GM12878 (cell line): Measurements from ENCODE around the gene TCOF1. TPM values are rescaled to one million over a fixed set of nuclear protein-coding genes. Genes with fewer than 3 reads are reported as not detected.

ENCODE experiments used
- ATAC-seq: fragments of 200-7000 bp; cut with Tn5 transposase; 3 replicates; pipeline ENCODE4 v1.9.1; 2020; ENCODE audit warnings: mild to moderate bottlenecking, moderate library complexity
- BruUV-seq: library from RNA; stranded (reverse); fragments of 400-500 nt; replicated peaks from 2 replicates; lab custom pipeline; 2021; lab: Mats Ljungman, UMichigan
- CTCF ChIA-PET: fragments of 300-600 bp; sonication (Branson Sonifier 250); formaldehyde crosslinking; extraction: SDS; loops from one replicate; lab custom pipeline; 2021; ENCODE audit warnings: inconsistent platforms; lab: Yijun Ruan, JAX
- POLR2A ChIA-PET: fragments of 350-600 bp; formaldehyde crosslinking; extraction: SDS; loops from one replicate; lab custom pipeline; 2021; ENCODE audit warnings: inconsistent platforms; lab: Charles Lee
- RAD21 ChIA-PET: fragments of 300-600 bp; sonication (Branson Sonifier 250); formaldehyde crosslinking; loops from one replicate; lab custom pipeline; 2023; ENCODE audit warnings: antibody characterized with exemption; ENCODE audit not compliant: unreplicated experiment; lab: Charles Lee
- SMC1A ChIA-PET: fragments of 300-600 bp; sonication (Branson Sonifier 250); formaldehyde crosslinking; loops from one replicate; lab custom pipeline; 2023; ENCODE audit not compliant: unreplicated experiment, uncharacterized antibody; lab: Charles Lee
- DNase-seq: peaks from one replicate; pipeline ENCODE4 v3.0.0-alpha.2; 2011; ENCODE audit warnings: low read depth, low spot score
- FAIRE-seq: peaks from 3 replicates; lab custom pipeline; 2011; peaks lifted over from hg19 to GRCh38; lab: Jason Lieb, UNC
- H2AFZ ChIP-seq: 2 replicates; pipeline ENCODE4 v1.6.0; 2011; ENCODE audit warnings: low read depth, low read length, control low read depth; ENCODE audit not compliant: control insufficient read depth
- H3K27ac ChIP-seq: 2 replicates; pipeline ENCODE4 v1.5.1; 2011; ENCODE audit warnings: control low read depth; ENCODE audit not compliant: control insufficient read depth, insufficient read depth
- H3K27me3 ChIP-seq, 2 experiments: replicated peaks in 1 of 2; 2 replicates each; pipeline versions ENCODE4 v1.6.0 to v1.6.1; 2011; ENCODE audit warnings: low read length in 1 of 2; ENCODE audit not compliant: control insufficient read depth in 2 of 2, insufficient read depth in 2 of 2
- H3K36me3 ChIP-seq, 2 experiments: 2 replicates each; pipeline ENCODE4 v1.5.1; 2011; ENCODE audit warnings: low read length in 1 of 2; ENCODE audit not compliant: control insufficient read depth in 2 of 2, insufficient read depth in 2 of 2
- H3K4me1 ChIP-seq: 2 replicates; pipeline ENCODE4 v1.6.1; 2011; ENCODE audit warnings: mild to moderate bottlenecking, low read length, moderate library complexity, mixed read lengths; ENCODE audit not compliant: control insufficient read depth, insufficient read depth
- H3K4me2 ChIP-seq: 2 replicates; pipeline ENCODE4 v1.6.0; 2011; ENCODE audit warnings: control low read depth; ENCODE audit not compliant: control insufficient read depth, insufficient read depth
- H3K4me3 ChIP-seq: fragments of 200-600 bp; sonication (generic); 2 replicates; pipeline ENCODE4 v1.5.1; 2016
- H3K79me2 ChIP-seq: 2 replicates; pipeline ENCODE4 v1.6.0; 2011; ENCODE audit warnings: low read length; ENCODE audit not compliant: control insufficient read depth, insufficient read depth
- H3K9ac ChIP-seq: 2 replicates; pipeline ENCODE4 v1.8.0; 2011; ENCODE audit warnings: low read length, control low read depth, mixed read lengths; ENCODE audit not compliant: control insufficient read depth, insufficient read depth
- H3K9me3 ChIP-seq: replicated peaks from 3 replicates; pipeline ENCODE4 v1.5.1; 2011; ENCODE audit warnings: mild to moderate bottlenecking, low read length; ENCODE audit not compliant: control insufficient read depth, insufficient read depth
- H4K20me1 ChIP-seq: 2 replicates; pipeline ENCODE4 v1.6.0; 2011; ENCODE audit not compliant: control insufficient read depth, insufficient read depth
- EED ChIP-seq: sonication (generic); IDR thresholded peaks from 2 replicates; pipeline ENCODE4 v1.6.1; 2016; ENCODE audit warnings: antibody characterized with exemption, low read depth
- FOXM1 ChIP-seq: IDR thresholded peaks from 2 replicates; pipeline ENCODE4 v1.6.1; 2012; ENCODE audit warnings: low read depth, mild to moderate bottlenecking, inconsistent platforms, low read length, moderate library complexity
- HCFC1 ChIP-seq: fragments of 150-350 bp; IDR thresholded peaks from 2 replicates; pipeline ENCODE4 v1.6.1; 2014; ENCODE audit warnings: low read length
- HDGF ChIP-seq: fragments of 450-650 bp; IDR thresholded peaks from 2 replicates; pipeline ENCODE4 v1.6.1; 2016; ENCODE audit warnings: antibody characterized with exemption
- IKZF2 ChIP-seq, 2 experiments: fragments of 450-650 bp; IDR thresholded peaks; 2 replicates each; pipeline ENCODE4 v1.6.1; 2017; ENCODE audit warnings: mild to moderate bottlenecking in 2 of 2, moderate library complexity in 2 of 2
- JUNB ChIP-seq: IDR thresholded peaks from 2 replicates; pipeline ENCODE4 v1.6.1; 2016; ENCODE audit warnings: antibody characterized with exemption, mild to moderate bottlenecking
- NFYA ChIP-seq: IDR thresholded peaks from 2 replicates; pipeline ENCODE4 v1.6.1; 2011; ENCODE audit warnings: low read depth, mild to moderate bottlenecking, low read length, improper control_type of control experiment, borderline replicate concordance
- RAD21 ChIP-seq: IDR thresholded peaks from 2 replicates; pipeline ENCODE4 v1.6.1; 2011; ENCODE audit warnings: mild to moderate bottlenecking, low read depth, low read length, moderate library complexity; ENCODE audit not compliant: insufficient read depth
- RFX5 ChIP-seq: IDR thresholded peaks from 2 replicates; pipeline ENCODE4 v1.6.1; 2011; ENCODE audit warnings: low read depth, low read length, improper control_type of control experiment
- SIN3A ChIP-seq: IDR thresholded peaks from 2 replicates; pipeline ENCODE4 v1.6.1; 2012; ENCODE audit warnings: low read depth, low read length, improper control_type of control experiment
- SREBF2 ChIP-seq: IDR thresholded peaks from 2 replicates; pipeline ENCODE4 v1.6.1; 2012; ENCODE audit warnings: mild to moderate bottlenecking, low read length
- STAT3 ChIP-seq: IDR thresholded peaks from 2 replicates; pipeline ENCODE4 v1.6.1; 2011; ENCODE audit warnings: low read depth, low read length, improper control_type of control experiment
- TCF7 ChIP-seq: IDR thresholded peaks from 2 replicates; pipeline ENCODE4 v1.6.1; 2014; ENCODE audit warnings: antibody characterized with exemption, borderline replicate concordance
- ZNF207 ChIP-seq: fragments of 450-650 bp; IDR thresholded peaks from 2 replicates; pipeline ENCODE4 v1.6.1; 2014; ENCODE audit warnings: antibody characterized with exemption, mild to moderate bottlenecking, borderline replicate concordance
- WGBS: methylation state at CpG from one replicate; pipeline ENCODE4 v1.1.6; 2016; ENCODE audit warnings: low lambda C conversion rate; ENCODE audit not compliant: insufficient replicate concordance, insufficient coverage; ENCODE audit errors: missing lambda C conversion rate; 5-methylcytosine and 5-hydroxymethylcytosine counted together
- in situ Hi-C: fragments of 300-500 bp; cut with MboI; formaldehyde crosslinking; loops from 9 replicates; pipeline ENCODE4 v1.14.3; 2018; ENCODE audit warnings: mixed read lengths
- intact Hi-C: fragments of 100-400 bp; cut with micrococcal nuclease; formaldehyde crosslinking; loops from one replicate; pipeline ENCODE4 v1.14.2; 2022; ENCODE audit not compliant: unreplicated experiment
- polyA plus RNA-seq, 11 experiments: library from polyadenylated mRNA; depleted of rRNA in 4 of 11; unstranded in 6 of 11; stranded (reverse) in 5 of 11; fragments of >200 nt; fragmentation: Nextera tagmentation in 4 of 11; fragmentation: Illumina TruSeq in 1 of 11; extraction: Ambion mirVana in 4 of 11; extraction: Trizol in 1 of 11; gene quantifications; 1 replicate in 1 of 11; 2 replicates in 10 of 11; pipeline versions ENCODE4 v1.2.1 to v1.2.3, GENCODE V29; 2011 to 2016; ENCODE audit warnings: inconsistent platforms in 2 of 11, missing spikeins in 2 of 11, low read depth in 1 of 11
- total RNA-seq, 4 experiments: library from RNA; depleted of rRNA in 3 of 4; stranded (reverse); fragments of >200 nt in 3 of 4; fragmentation: Illumina TruSeq in 1 of 4; extraction: Trizol in 1 of 4; gene quantifications; 2 replicates each; pipeline versions ENCODE4 v1.2.1 to v1.2.3, GENCODE V29; 2013 to 2021
- TF ChIP-seq, protein P1 (sequence below): fragments of 450-650 bp; IDR thresholded peaks from 2 replicates; pipeline ENCODE4 v1.6.1; 2016; ENCODE audit warnings: mild to moderate bottlenecking, moderate library complexity, borderline replicate concordance

Gene TCOF1
- total and polyA plus RNA-seq, 10 of the 15 experiments (the other 5 are each of a cell fraction or from before 2014, with no cell fraction given) = 8.7 to 83.9 (median 38.9) TPM

DNA sequence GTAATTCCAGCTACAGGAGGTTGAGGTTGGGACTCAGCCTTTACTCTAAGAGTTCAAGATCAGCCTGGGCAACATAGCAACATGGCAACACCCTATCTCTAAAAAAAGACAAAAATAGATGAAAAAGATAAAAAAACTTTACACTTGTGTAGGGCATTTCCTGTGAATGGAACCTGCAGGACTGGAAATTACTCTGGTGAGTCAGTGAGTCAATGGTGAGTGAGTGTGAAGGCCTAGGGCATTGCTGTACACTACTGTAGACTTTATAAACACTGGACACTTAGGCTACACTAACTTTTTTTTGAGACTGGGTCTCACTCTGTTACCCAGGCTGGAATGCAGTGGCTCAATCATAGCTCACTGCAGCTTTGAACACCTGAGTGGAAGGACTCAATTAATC is 35.3 kb upstream of the TCOF1 start:
- ChIA-PET SMC1A (no interaction called here), CTCF (no interaction called here), RAD21 (no interaction called here), POLR2A (no interaction called here)
- in situ Hi-C loops (no loop called here), intact Hi-C loops (no loop called here)
- Histone ChIP-seq H3K4me3 (no peak overlapping the region), H3K9ac (no peak overlapping the region), H4K20me1 (no peaks in the 10 kb centered on the region), H3K9me3 (no peaks in the 10 kb centered on the region), H3K4me1 (no peaks in the 10 kb centered on the region), H3K79me2 (no peaks in the 10 kb centered on the region), H3K27me3 (peaks cover 0 to 4% of the 10 kb centered on the region in 2 experiments; a peak in 2 of 4 replicates), H3K27ac (no peak overlapping the region), H3K4me2 (no peak overlapping the region), H2AFZ (no peak overlapping the region), H3K36me3 (no peaks in the 10 kb centered on the region)
- TF ChIP-seq RFX5 (no peak), SREBF2 (no peak), JUNB (no peak), IKZF2 (IDR thresholded peaks at IDR 0.05) (no peak), EED (no peak)
- BruUV-seq = no TSS peak
- DNase-seq (no peak), ATAC-seq (no peak), FAIRE-seq (no peak)

DNA sequence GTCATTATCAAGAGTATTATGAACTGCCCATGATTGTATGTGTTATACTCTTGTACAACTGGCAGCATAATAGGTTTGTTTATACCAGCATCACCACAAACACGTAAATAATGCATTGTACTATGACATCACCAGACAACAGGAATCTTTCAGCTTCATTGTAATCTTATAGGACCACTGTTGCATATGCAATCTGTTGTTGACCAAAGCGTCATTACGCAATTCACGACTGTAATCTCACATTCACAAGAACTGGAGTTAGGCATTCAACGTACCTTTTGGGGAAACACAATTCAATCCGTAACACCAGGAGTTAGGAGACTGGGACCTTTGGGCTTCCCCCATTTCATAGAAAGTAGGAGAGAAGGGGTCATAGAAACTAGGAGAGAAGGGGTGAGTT is 34.4 kb upstream of the TCOF1 start:
- RAD21 ChIA-PET = no interaction called here
- ATAC-seq = no peak
- CTCF ChIA-PET = no interaction called here
- SMC1A ChIA-PET = no interaction called here
- no peaks in the 10 kb centered on the region for H3K4me1 ChIP-seq
- in situ Hi-C loops = no loop called here
- H3K27me3 ChIP-seq = no peaks in the 10 kb centered on the region; a peak in 1 of 4 replicates
- 61% methylated on average over 6 of the region's 6 CpGs for WGBS
- no peaks in the 10 kb centered on the region for H4K20me1 ChIP-seq
- POLR2A ChIA-PET = interaction anchor here (0.5 kb wide), 1 partner anchor 358 kb away, joined by 3 read pairs; no protein-coding TSS in a partner anchor
- FAIRE-seq = no peak
- intact Hi-C loops = no loop called here
- H3K79me2 ChIP-seq = no peaks in the 10 kb centered on the region
- no peak overlapping the region for H3K27ac ChIP-seq
- H3K9me3 ChIP-seq = no peaks in the 10 kb centered on the region
- no TSS peak for BruUV-seq
- H2AFZ ChIP-seq = no peak overlapping the region
- no peak overlapping the region for H3K4me3 ChIP-seq
- DNase-seq = no peak
- H3K4me2 ChIP-seq = no peak overlapping the region
- H3K9ac ChIP-seq = no peak overlapping the region
- no peaks in the 10 kb centered on the region for H3K36me3 ChIP-seq
- TF ChIP-seq STAT3 (no peak), JUNB (no peak), HDGF (no peak), RAD21 (no peak), HCFC1 (no peak), RFX5 (no peak), TCF7 (no peak), FOXM1 (no peak), ZNF207 (no peak), NFYA (no peak), SIN3A (no peak)
- TF ChIP-seq, protein P1, sequence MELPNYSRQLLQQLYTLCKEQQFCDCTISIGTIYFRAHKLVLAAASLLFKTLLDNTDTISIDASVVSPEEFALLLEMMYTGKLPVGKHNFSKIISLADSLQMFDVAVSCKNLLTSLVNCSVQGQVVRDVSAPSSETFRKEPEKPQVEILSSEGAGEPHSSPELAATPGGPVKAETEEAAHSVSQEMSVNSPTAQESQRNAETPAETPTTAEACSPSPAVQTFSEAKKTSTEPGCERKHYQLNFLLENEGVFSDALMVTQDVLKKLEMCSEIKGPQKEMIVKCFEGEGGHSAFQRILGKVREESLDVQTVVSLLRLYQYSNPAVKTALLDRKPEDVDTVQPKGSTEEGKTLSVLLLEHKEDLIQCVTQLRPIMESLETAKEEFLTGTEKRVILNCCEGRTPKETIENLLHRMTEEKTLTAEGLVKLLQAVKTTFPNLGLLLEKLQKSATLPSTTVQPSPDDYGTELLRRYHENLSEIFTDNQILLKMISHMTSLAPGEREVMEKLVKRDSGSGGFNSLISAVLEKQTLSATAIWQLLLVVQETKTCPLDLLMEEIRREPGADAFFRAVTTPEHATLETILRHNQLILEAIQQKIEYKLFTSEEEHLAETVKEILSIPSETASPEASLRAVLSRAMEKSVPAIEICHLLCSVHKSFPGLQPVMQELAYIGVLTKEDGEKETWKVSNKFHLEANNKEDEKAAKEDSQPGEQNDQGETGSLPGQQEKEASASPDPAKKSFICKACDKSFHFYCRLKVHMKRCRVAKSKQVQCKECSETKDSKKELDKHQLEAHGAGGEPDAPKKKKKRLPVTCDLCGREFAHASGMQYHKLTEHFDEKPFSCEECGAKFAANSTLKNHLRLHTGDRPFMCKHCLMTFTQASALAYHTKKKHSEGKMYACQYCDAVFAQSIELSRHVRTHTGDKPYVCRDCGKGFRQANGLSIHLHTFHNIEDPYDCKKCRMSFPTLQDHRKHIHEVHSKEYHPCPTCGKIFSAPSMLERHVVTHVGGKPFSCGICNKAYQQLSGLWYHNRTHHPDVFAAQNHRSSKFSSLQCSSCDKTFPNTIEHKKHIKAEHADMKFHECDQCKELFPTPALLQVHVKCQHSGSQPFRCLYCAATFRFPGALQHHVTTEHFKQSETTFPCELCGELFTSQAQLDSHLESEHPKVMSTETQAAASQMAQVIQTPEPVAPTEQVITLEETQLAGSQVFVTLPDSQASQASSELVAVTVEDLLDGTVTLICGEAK = no peak
